GM23248 (cell line): ENCODE measurements around the gene MAP2K7.

Source experiments
- EZH2 ChIP-seq: fragments of 200-600 bp; sonication (generic); IDR thresholded peaks from 2 replicates; pipeline ENCODE4 v1.6.1; 2018; ENCODE audit warnings: antibody characterized with exemption, mild to moderate bottlenecking; ENCODE audit not compliant: insufficient read depth, poor library complexity, severe bottlenecking
- EZH2phosphoT487 ChIP-seq: fragments of 200-600 bp; sonication (generic); IDR thresholded peaks from 2 replicates; pipeline ENCODE4 v1.6.1; 2018; ENCODE audit warnings: antibody characterized with exemption, moderate library complexity, mild to moderate bottlenecking, low read depth; ENCODE audit not compliant: insufficient read depth

DNA sequence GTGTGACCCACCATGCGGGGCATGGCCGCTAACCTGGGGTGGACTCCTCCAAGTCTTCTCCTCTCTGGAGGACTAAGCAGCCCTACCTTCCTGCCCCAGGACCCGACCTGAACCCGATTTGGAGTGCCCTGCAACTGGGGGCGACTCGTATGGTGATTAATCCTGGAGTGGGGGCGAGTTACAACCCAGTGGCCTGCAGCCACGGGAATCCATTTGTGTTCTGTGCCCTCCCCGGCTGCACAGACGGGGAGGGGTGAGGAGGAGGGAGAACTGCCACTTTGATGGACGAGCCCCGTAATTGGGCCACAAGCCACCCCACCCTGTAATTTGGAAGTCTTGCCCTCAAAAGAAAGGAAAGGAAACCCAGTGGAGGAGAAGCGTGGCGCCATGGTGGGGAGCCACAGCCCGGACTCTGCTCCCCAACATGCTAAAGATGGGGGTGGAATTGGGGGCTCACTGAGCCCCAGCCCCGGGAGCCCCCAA is 47.5 kb upstream of the MAP2K7 start:
- no peak for TF ChIP-seq EZH2
- TF ChIP-seq EZH2phosphoT487, result no peak
